Neural cell (in vitro differentiated cells): ENCODE measurements around the gene LRBA. TPM values are rescaled to one million over a fixed set of nuclear protein-coding genes. Genes with fewer than 3 reads are reported as not detected.

Experiments
- H2AFZ ChIP-seq: fragments of 200-600, 300-800 bp; sonication (generic), shearing (Covaris generic); 2 replicates; pipeline ENCODE4 v1.6.0; 2014; ENCODE audit warnings: low read depth, mild to moderate bottlenecking, antibody characterized with exemption, low read length, moderate library complexity
- H3F3A ChIP-seq: fragments of 200-600 bp; shearing (Covaris generic); 2 replicates; pipeline ENCODE4 v1.6.1; 2016; ENCODE audit warnings: mild to moderate bottlenecking, moderate library complexity, mixed read lengths, antibody characterized with exemption, low read length; ENCODE audit not compliant: insufficient read depth, poor library complexity, severe bottlenecking
- H3K27ac ChIP-seq: fragments of 200-600, 300-800 bp; sonication (generic), shearing (Covaris generic); 2 replicates; pipeline ENCODE4 v1.5.1; 2014; ENCODE audit warnings: mild to moderate bottlenecking, low read length, moderate library complexity
- H3K27me3 ChIP-seq: fragments of 300-800, 200-600 bp; sonication (generic), shearing (Covaris generic); 2 replicates; pipeline ENCODE4 v1.6.0; 2014; ENCODE audit warnings: mild to moderate bottlenecking, low read depth, low read length, moderate library complexity; ENCODE audit not compliant: insufficient read depth
- H3K36me3 ChIP-seq: fragments of 300-800, 200-600 bp; sonication (generic), shearing (Covaris generic); 2 replicates; pipeline ENCODE4 v1.5.1; 2014; ENCODE audit warnings: mild to moderate bottlenecking, antibody characterized with exemption, low read length, moderate library complexity; ENCODE audit not compliant: insufficient read depth
- H3K4me2 ChIP-seq: fragments of 300-800, 200-600 bp; sonication (generic), shearing (Covaris generic); 2 replicates; pipeline ENCODE4 v1.6.0; 2014; ENCODE audit warnings: mild to moderate bottlenecking, low read length
- H3K4me3 ChIP-seq: fragments of 300-800, 200-600 bp; sonication (generic), shearing (Covaris generic); 2 replicates; pipeline ENCODE4 v1.5.1; 2014; ENCODE audit warnings: mild to moderate bottlenecking, low read length, moderate library complexity
- H3K79me2 ChIP-seq: fragments of 200-600 bp; shearing (Covaris generic); replicated peaks from 2 replicates; pipeline ENCODE4 v1.6.0; 2014; ENCODE audit warnings: mild to moderate bottlenecking, low read length, moderate library complexity; ENCODE audit not compliant: insufficient read depth
- H3K9ac ChIP-seq: fragments of 300-800, 200-600 bp; sonication (generic), shearing (Covaris generic); 2 replicates; pipeline ENCODE4 v1.6.1; 2016; ENCODE audit warnings: mild to moderate bottlenecking, low read length, mixed read lengths
- H3K9me2 ChIP-seq: fragments of 200-600 bp; shearing (Covaris generic); 2 replicates; pipeline ENCODE4 v1.6.1; 2016; ENCODE audit warnings: mild to moderate bottlenecking, low read length, mixed read lengths; ENCODE audit not compliant: insufficient read depth
- H3K9me3 ChIP-seq: fragments of 200-600, 300-800 bp; sonication (generic), shearing (Covaris generic); 2 replicates; pipeline ENCODE4 v1.6.1; 2016; ENCODE audit warnings: mild to moderate bottlenecking, mixed run types, low read length, moderate library complexity, mixed read lengths
- H4K20me1 ChIP-seq: fragments of 200-600 bp; shearing (Covaris generic); 2 replicates; pipeline ENCODE4 v1.6.1; 2016; ENCODE audit warnings: mild to moderate bottlenecking, mixed run types; ENCODE audit not compliant: insufficient read depth
- CTCF ChIP-seq: fragments of 450-650 bp; IDR thresholded peaks from 2 replicates; pipeline ENCODE4 v1.5.1; 2014; ENCODE audit warnings: antibody characterized with exemption, mild to moderate bottlenecking, moderate library complexity; ENCODE audit not compliant: poor library complexity, severe bottlenecking
- EP300 ChIP-seq: fragments of 450-650 bp; conservative IDR thresholded peaks from 2 replicates; pipeline ENCODE4 v1.6.1; 2014; ENCODE audit warnings: antibody characterized with exemption, mild to moderate bottlenecking, moderate library complexity; ENCODE audit not compliant: poor library complexity, severe bottlenecking
- EZH2 ChIP-seq: fragments of 200-600, 300-800 bp; shearing (Covaris generic), sonication (generic); IDR thresholded peaks from 2 replicates; pipeline ENCODE4 v1.6.1; 2014; ENCODE audit warnings: antibody characterized with exemption, low read length, borderline replicate concordance, mild to moderate bottlenecking; ENCODE audit not compliant: insufficient read depth, poor library complexity, severe bottlenecking
- MXI1 ChIP-seq: fragments of 450-650 bp; conservative IDR thresholded peaks from 2 replicates; pipeline ENCODE4 v1.6.1; 2014; ENCODE audit warnings: antibody characterized with exemption, mild to moderate bottlenecking; ENCODE audit not compliant: poor library complexity, severe bottlenecking
- POLR2AphosphoS5 ChIP-seq: IDR thresholded peaks from 2 replicates; pipeline ENCODE4 v1.6.1; 2012
- RAD21 ChIP-seq: fragments of 450-650 bp; conservative IDR thresholded peaks from 2 replicates; pipeline ENCODE4 v1.6.1; 2014; ENCODE audit warnings: antibody characterized with exemption, mild to moderate bottlenecking, moderate library complexity
- REST ChIP-seq: IDR thresholded peaks from 2 replicates; pipeline ENCODE4 v1.6.1; 2012; ENCODE audit warnings: borderline replicate concordance
- SMC3 ChIP-seq: fragments of 450-650 bp; conservative IDR thresholded peaks from 2 replicates; pipeline ENCODE4 v1.6.1; 2014; ENCODE audit warnings: antibody characterized with exemption, mild to moderate bottlenecking, moderate library complexity; ENCODE audit not compliant: poor library complexity
- TAF1 ChIP-seq: IDR thresholded peaks from 2 replicates; pipeline ENCODE4 v1.6.1; 2012; ENCODE audit warnings: low read depth
- polyA plus RNA-seq: library from polyadenylated mRNA; depleted of rRNA; stranded (reverse); fragments of >200 nt; gene quantifications from 2 replicates; pipeline ENCODE4 v1.2.3, GENCODE V29; 2014

The LRBA gene
- polyA plus RNA-seq, 1 donor from 2014 or later, result 7.1 TPM

GRCh38 chr4:150773729-150774449 is 241.2 kb downstream of the LRBA start:
- Histone ChIP-seq H3F3A (no peaks in the 10 kb centered on the region), H3K27ac (no peak overlapping the region), H4K20me1 (no peaks in the 10 kb centered on the region), H3K9me2 (no peaks in the 10 kb centered on the region), H3K9me3 (no peaks in the 10 kb centered on the region), H3K4me2 (no peak overlapping the region), H2AFZ (no peak overlapping the region), H3K4me3 (no peak overlapping the region), H3K9ac (no peak overlapping the region), H3K36me3 (no peaks in the 10 kb centered on the region), H3K79me2 (no peaks in the 10 kb centered on the region), H3K27me3 (no peaks in the 10 kb centered on the region)
- TF ChIP-seq MXI1, result no peak
- TF ChIP-seq TAF1, result no peak
- no peak for TF ChIP-seq EP300
- TF ChIP-seq EZH2, result no peak
- TF ChIP-seq REST, result no peak
- TF ChIP-seq POLR2AphosphoS5, result no peak
- no peak for TF ChIP-seq CTCF
- no peak for TF ChIP-seq SMC3
- TF ChIP-seq RAD21, result no peak

DNA sequence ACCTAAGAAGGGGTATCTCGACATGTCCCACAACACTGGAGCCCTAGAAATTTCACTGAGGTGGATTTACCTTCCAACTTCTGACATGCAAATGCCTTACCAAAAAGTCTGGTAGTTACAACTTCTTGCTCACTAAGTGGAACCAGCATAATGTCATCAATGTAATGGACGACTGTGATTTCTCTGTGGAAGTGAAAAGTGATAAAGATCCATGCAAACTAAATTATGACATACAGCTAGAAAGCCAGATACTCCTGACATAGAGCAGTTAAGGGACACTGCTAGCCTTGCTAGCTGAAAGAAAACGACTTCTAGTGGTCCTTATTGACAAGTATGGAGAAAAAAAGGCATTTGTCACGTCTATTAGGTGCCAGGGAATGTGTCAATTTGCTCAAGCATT is 242.1 kb downstream of the LRBA start:
- Histone ChIP-seq H3K27ac (no peak overlapping the region), H3K9me3 (no peaks in the 10 kb centered on the region), H3K4me3 (no peak overlapping the region), H3K9ac (no peak overlapping the region), H3K4me2 (no peak overlapping the region), H2AFZ (no peak overlapping the region), H3K36me3 (no peaks in the 10 kb centered on the region), H3K27me3 (no peaks in the 10 kb centered on the region), H3K9me2 (no peaks in the 10 kb centered on the region), H4K20me1 (no peaks in the 10 kb centered on the region), H3F3A (no peaks in the 10 kb centered on the region), H3K79me2 (no peaks in the 10 kb centered on the region)
- no peak for TF ChIP-seq EZH2
